ENCODE results near the gene PPP1R9A.

GRCh38 chr7:95209276-95209675, 301.9 kb downstream of the PPP1R9A start:
- TF ChIP-seq POLR2A (IDR thresholded peaks at IDR 0.05) (no peak), CTCF (IDR thresholded peaks at IDR 0.05) (no peak), POLR2AphosphoS5 (IDR thresholded peaks at IDR 0.05) (no peak)

Measured in prostate gland (tissue), 2 donors.